MCF 10A (cell line): ENCODE data around the gene COL20A1. TPM values are rescaled to one million over a fixed set of nuclear protein-coding genes. Genes with fewer than 3 reads are reported as not detected.

Source experiments
- BruUV-seq: library from RNA; stranded (reverse); fragments of 400-500 nt; replicated peaks from 2 replicates; lab custom pipeline; 2021; lab: Mats Ljungman, UMichigan
- CTCF ChIA-PET: fragments of 300-600 bp; sonication (Branson Sonifier 250); formaldehyde crosslinking; extraction: SDS; loops from one replicate; lab custom pipeline; 2021; ENCODE audit warnings: antibody characterized with exemption, inconsistent platforms; lab: Yijun Ruan, JAX
- POLR2A ChIA-PET: fragments of 300-600, 350-650 bp; sonication (Branson Sonifier 250); formaldehyde crosslinking; extraction: SDS; loops from one replicate; lab custom pipeline; 2020; ENCODE audit warnings: antibody characterized with exemption, inconsistent platforms; lab: Yijun Ruan, JAX
- DNase-seq: peaks from one replicate; pipeline ENCODE4 v3.0.0-alpha.2; 2018; ENCODE audit not compliant: unreplicated experiment
- H3K27ac Mint-ChIP-seq: one replicate; pipeline ENCODE4 v1.8.0; 2022; ENCODE audit warnings: mild to moderate bottlenecking, low read depth, mixed read lengths; ENCODE audit not compliant: unreplicated experiment
- H3K27me3 Mint-ChIP-seq: one replicate; pipeline ENCODE4 v1.8.0; 2022; ENCODE audit warnings: mixed read lengths; ENCODE audit not compliant: insufficient read depth, unreplicated experiment
- H3K36me3 Mint-ChIP-seq: one replicate; pipeline ENCODE4 v1.8.0; 2022; ENCODE audit warnings: mild to moderate bottlenecking, moderate library complexity, mixed read lengths; ENCODE audit not compliant: insufficient read depth, unreplicated experiment
- H3K4me1 Mint-ChIP-seq: one replicate; pipeline ENCODE4 v1.8.0; 2022; ENCODE audit warnings: mixed read lengths; ENCODE audit not compliant: insufficient read depth, unreplicated experiment
- H3K4me3 Mint-ChIP-seq: one replicate; pipeline ENCODE4 v1.8.0; 2022; ENCODE audit warnings: mild to moderate bottlenecking, moderate library complexity, mixed read lengths; ENCODE audit not compliant: unreplicated experiment
- H3K9me3 Mint-ChIP-seq: one replicate; pipeline ENCODE4 v1.8.0; 2022; ENCODE audit warnings: mixed read lengths; ENCODE audit not compliant: unreplicated experiment
- CTCF ChIP-seq: fragments of 200-600 bp; IDR thresholded peaks from one replicate; pipeline ENCODE4 v1.8.0; 2022; ENCODE audit warnings: antibody characterized with exemption, mild to moderate bottlenecking; ENCODE audit not compliant: unreplicated experiment
- intact Hi-C: fragments of 100-400 bp; cut with micrococcal nuclease; formaldehyde crosslinking; loops from 2 replicates; pipeline ENCODE4 v1.14.1; 2022
- total RNA-seq: library from RNA; stranded (reverse); gene quantifications from 2 replicates; pipeline ENCODE4 v1.2.3, GENCODE V29; 2022

COL20A1 gene
- total RNA-seq, 1 experiment from 2014 or later: 0.14 TPM

- BruUV-seq: no TSS peak
- H3K36me3 Mint-ChIP-seq: no peaks in the 10 kb centered on the region
- H3K4me3 Mint-ChIP-seq: no peak overlapping the region
- DNase-seq: no peak
- intact Hi-C loops: no loop called here
- POLR2A ChIA-PET: no interaction called here
- H3K4me1 Mint-ChIP-seq: no peaks in the 10 kb centered on the region
- peaks cover 8% of the 10 kb centered on the region for H3K9me3 Mint-ChIP-seq
- no peak overlapping the region for H3K27ac Mint-ChIP-seq
- H3K27me3 Mint-ChIP-seq: no peaks in the 10 kb centered on the region
- no peak for TF ChIP-seq CTCF
- CTCF ChIA-PET: interaction anchor here (0.6 kb wide), 1 partner anchor 42 kb away, joined by 6 read pairs; no protein-coding TSS in a partner anchor
Observed at GRCh38 chr20:63350597-63351325, 57.8 kb downstream of the COL20A1 start.

- ChIA-PET CTCF (interaction anchor here (0.6 to 0.9 kb wide), 2 partner anchors 13 to 42 kb away, joined by 3 to 6 read pairs; no protein-coding TSS in a partner anchor), POLR2A (no interaction called here)
- no peak overlapping the region for H3K27ac Mint-ChIP-seq
- no peaks in the 10 kb centered on the region for H3K27me3 Mint-ChIP-seq
- intact Hi-C loops: no loop called here
- no peak overlapping the region for H3K4me3 Mint-ChIP-seq
- no TSS peak for BruUV-seq
- H3K4me1 Mint-ChIP-seq: no peaks in the 10 kb centered on the region
- H3K36me3 Mint-ChIP-seq: no peaks in the 10 kb centered on the region
- peaks cover 8% of the 10 kb centered on the region for H3K9me3 Mint-ChIP-seq
- no peak for DNase-seq
- no peak for TF ChIP-seq CTCF
Observed at GRCh38 chr20:63351326-63351700, 58.3 kb downstream of the COL20A1 start.

GRCh38 chr20:63351811-63352591 lies 59.0 kb downstream of the COL20A1 start:
- ChIA-PET CTCF (interaction anchor here (0.5 to 0.9 kb wide), 4 partner anchors 14 to 168 kb away, joined by 3 read pairs; partner anchors contain the start of gene PPDPF), POLR2A (no interaction called here)
- Mint-ChIP-seq H3K27me3 (no peaks in the 10 kb centered on the region), H3K4me1 (no peaks in the 10 kb centered on the region), H3K4me3 (no peak overlapping the region), H3K36me3 (no peaks in the 10 kb centered on the region), H3K9me3 (peaks cover 8% of the 10 kb centered on the region), H3K27ac (no peak overlapping the region)
- intact Hi-C loops: no loop called here
- DNase-seq: no peak
- no TSS peak for BruUV-seq
- no peak for TF ChIP-seq CTCF

GRCh38 chr20:63352811-63353221 lies 59.8 kb downstream of the COL20A1 start:
- Mint-ChIP-seq H3K4me1 (no peaks in the 10 kb centered on the region), H3K9me3 (peaks cover 8% of the 10 kb centered on the region), H3K27me3 (no peaks in the 10 kb centered on the region), H3K27ac (no peak overlapping the region), H3K36me3 (no peaks in the 10 kb centered on the region), H3K4me3 (no peak overlapping the region)
- ChIA-PET POLR2A (no interaction called here), CTCF (no interaction called here)
- DNase-seq: no peak
- intact Hi-C loops: no loop called here
- no peak for TF ChIP-seq CTCF
- no TSS peak for BruUV-seq
